GM19324 (cell line): ENCODE results near the gene HOXB9.

Experiments used
- ATAC-seq: cut with Tn5 transposase; IDR thresholded peaks from one replicate; pipeline ENCODE4 v1.9.1; 2021; ENCODE audit warnings: mild to moderate bottlenecking, moderate library complexity; ENCODE audit not compliant: unreplicated experiment, low FRiP score

HOXB9 gene

DNA sequence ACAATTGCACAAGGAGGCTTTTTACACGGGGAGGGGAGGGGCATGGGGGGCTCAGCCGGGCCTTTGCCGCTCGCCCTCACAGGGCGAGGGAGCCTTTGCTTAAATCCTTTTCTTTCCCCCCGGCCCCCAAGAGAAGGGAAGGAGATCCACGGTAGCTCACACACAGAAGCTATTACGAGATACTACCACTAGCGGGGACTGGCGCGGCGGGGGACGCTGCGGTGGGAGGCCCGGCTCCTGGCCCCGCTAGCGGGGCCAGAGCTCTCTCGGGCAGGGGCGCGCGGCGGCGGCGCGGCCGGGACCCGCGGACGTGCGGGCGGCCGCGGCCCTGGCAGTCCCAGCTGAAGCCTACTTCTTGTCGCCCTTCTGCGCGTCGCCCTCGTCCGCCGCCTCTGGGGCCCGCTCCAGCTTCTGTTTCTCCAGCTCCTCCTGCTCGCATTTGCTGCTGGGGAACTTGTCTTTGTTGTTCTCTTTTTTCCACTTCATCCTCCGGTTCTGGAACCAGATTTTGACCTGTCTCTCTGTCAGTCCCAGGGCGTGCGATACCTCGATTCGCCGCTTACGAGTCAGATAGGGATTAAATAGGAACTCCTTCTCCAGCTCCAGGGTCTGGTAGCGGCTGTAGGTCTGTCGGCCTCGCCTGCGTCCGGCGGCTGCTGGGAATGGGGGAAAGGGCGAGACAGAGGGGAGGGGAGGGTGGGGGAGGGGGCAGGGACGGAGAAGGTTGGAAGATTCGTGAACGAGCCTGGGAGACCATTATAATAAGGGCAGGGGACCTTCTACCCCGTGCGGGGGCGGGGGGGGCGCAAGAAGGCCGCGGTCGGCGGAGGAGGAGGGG is 13.1 kb downstream of the HOXB9 start:
- no peak for ATAC-seq

DNA sequence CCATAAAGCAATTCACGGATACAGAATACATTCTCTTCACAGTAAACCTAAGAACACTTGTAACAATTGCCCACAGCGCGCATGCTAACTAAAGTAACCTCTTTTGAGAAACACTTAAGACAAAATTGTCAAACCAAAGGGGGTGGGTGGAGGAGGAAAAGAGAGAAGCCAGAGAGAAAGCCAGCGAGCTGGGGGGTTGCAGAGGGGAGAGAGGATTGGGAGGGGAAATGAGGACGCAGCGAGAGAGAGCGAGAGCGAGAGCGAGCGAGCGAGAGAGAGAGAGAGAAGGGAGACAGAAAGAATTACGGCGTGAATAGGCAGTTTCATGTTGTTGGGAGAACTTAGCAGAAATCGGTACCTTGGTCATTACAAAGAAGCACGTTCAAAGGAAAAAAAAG is 13.7 kb downstream of the HOXB9 start:
- no peak for ATAC-seq

DNA sequence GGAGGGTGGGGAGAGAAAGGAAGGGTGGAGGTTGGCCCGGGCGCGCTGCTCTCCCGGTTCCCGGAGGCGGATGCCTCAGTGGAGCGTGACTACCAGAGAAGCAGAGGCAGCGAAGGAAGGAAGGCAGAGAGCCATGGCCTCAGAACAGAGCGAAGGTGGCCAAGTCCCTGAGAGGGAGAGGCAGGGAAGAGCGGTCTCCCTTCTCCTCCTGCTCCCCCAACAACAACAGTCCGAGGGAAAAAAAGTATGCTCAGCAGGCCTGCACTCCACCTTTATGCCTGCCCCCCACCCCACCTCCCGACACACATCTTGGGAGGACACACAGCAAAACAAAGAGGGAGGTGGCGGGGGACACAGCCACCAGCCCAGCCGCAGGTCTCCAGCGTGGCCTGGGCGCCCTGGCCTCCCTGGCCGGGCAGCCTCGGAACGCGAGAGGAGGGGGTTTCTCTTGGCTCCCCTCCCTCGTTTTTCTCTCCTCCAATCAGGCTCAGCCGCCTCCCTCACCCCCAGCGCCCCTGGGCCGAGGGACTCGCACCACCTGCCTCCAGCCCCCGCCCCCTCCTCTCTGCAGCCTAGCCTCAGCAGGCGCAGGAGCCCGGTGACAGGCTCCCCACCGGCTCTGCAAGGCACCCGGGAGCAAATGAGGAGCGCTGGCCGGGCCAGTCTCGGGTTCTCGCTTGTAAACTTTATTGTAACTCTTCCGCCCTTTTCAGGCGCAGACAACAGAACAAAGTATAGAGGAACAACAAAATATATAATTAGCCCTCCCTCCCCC is 14.3 kb downstream of the HOXB9 start:
- ATAC-seq = no peak

DNA sequence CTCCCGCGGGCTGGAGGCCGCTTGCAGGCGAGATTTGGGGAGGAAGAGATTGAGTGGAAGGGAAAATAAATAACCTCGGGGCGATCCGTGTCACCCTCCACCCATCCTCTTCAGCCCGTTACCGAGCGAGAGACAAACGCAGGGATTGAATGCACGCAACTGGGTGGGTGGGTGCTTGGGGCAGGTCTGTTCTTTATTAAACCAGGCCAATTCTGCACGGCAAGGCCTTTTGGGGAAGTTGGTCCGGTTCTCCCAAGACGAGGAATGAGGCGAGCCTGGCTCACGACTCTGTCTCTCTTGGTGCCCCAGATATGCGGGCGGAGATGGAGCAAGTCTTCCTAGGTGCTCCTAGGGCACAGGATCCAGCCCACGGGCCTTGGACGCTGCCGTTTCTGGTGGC is 14.9 kb downstream of the HOXB9 start:
- no peak for ATAC-seq

- no peak for ATAC-seq
These were observed 15.6 kb downstream of the HOXB9 start, which contains the start of gene HOXB7 for GRCh38 chr17:48610282-48611211. HOXB7 (minus strand) TSS chr17:48611017; CDS start chr17:48610918, 99 bp downstream.

- ATAC-seq = no peak
These were observed 16.3 kb downstream of the HOXB9 start for GRCh38 chr17:48609759-48610281.

DNA sequence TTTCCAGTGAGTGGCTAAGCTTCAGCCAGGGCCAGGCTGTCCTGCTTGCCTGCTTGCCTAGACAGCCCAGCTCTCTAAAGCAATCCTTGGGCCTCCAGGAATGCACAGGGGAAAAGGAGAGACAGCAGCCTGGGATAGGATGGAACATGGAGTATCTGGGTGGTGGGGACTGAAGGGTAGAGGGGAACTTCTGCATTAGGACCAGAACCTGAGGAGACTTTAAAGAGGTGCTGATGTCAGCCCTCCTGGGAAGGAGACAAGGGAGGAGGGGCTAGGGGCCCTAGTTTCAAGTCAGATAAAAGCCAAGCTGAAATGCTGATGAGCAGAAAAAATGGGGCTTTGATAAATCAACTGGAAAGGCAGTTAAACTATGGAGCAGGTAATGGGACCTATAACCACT is 17.1 kb downstream of the HOXB9 start:
- no peak for ATAC-seq

- no peak for ATAC-seq
These were observed 17.7 kb downstream of the HOXB9 start for GRCh38 chr17:48608494-48608834.

DNA sequence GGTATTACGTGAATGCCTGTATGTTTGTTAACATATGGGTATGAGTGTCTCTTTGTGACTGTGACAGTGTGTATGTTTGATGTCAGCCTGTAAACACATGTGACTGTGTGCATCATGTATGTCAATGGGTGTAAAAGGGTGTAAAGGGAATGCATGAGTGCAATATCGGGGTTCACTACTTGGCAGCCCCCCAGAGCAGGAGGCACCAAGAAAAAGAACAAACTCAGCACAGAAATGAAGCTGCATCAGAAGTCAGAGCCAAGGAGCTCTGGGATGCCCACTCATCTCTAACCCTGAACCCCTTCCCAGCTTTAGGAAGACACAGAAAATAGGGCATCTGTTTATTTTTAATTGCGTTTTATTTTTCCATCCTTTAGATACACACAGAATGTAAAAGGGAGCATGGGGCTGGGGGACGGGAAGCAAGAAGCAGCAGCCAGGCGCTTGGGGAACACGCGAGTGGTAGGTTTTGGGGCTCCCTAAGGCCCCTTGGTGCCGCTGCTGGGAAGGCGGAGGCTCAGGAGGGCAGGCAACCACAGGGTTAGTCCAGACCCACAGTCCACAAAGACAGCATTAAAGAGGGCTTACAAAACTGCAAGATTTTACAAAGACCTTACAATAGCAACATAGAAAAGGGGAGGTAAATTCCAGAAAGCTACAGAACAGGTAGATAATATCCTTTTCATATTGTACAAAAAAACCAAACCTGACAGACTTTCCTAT is 19.1 kb downstream of the HOXB9 start:
- ATAC-seq = no peak

- ATAC-seq = no peak
These were observed 19.9 kb downstream of the HOXB9 start for GRCh38 chr17:48605991-48606891.

DNA sequence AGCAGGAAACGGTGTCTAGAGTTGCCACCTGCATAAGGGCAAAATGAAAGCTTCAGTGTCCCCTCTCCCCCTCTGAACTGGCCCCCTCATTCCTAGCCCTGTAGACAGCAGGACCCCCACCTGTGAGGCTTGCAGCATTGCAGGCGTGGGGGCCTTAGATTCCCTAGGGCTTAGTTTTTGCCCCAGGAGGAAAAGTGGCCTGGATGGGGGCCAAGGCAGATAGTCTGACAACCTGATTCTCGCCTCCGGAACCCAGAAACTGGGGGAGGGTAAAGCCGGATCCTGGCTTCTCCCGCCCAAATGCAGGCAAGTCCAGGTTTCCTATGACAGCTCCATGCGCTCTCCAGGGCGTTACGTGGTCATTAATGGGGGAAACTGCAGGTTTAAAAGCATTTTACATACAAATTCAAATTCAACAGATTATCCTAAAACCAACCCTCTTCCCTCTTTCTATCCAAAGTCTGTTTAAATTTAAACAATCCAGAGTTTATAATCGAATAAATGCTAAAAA is 20.7 kb downstream of the HOXB9 start:
- no peak for ATAC-seq

GRCh38 chr17:48604770-48605329 is 21.3 kb downstream of the HOXB9 start, which contains the start of gene HOXB6:
HOXB6 (minus strand) TSS chr17:48604986; CDS start chr17:48598150, 6,836 bp downstream.
- ATAC-seq = no peak

DNA sequence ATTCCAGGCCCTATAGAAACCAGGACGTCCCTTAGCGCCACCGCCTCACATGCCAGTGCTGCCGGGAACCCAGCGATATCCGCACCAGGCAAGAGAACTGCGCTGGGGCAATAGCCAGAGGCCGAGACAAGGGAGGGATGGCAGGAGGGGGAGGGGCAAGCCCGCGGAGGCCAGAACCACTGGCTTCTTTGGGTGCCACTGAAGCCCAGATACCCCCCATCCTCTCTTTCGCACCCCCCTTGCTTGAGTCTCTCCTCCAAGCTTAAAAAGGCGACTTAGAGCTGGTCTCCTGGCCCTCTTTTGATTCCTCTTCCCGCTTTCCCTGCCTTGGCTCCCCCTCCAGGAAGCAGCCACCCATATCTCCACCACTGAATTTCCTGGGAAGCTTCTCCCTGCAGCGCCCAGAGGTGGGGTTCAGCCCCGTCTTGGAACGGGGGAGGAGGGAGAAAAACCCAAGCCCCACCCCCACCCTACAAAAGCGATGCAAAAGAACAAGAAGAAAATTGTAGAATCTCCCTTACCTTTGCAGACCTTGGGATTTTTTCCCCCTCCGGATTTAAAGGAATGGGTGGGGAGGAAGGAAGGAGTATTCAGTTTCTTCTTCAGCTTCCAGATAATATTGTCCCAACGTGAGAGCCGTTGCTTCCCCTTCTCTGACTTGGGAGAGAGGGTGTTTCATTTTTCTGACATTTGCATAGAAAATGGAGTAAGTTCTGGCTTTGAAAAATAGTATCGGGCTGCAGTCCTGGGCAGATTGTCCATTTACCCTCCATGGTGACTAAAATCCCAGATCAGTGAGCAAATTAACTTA is 22.0 kb downstream of the HOXB9 start:
- ATAC-seq = no peak

- no peak for ATAC-seq
These were observed 24.4 kb downstream of the HOXB9 start for GRCh38 chr17:48601539-48602425.

DNA sequence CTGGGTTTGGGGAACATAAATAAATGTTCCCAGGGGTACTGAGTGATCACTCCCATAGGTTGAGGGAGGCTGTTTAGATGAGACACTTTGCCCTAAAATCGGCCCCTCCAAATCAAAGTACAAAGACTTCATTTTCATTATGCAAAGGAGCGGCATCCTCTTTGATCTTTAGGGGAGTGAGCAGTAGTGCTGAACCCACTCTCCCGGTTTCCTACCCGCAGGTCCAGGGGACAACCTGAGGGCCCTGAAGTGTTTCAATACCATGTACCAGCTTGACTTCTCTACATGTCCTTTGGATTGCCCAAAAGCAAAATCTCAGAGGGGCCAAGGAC is 25.0 kb downstream of the HOXB9 start:
- no peak for ATAC-seq

DNA sequence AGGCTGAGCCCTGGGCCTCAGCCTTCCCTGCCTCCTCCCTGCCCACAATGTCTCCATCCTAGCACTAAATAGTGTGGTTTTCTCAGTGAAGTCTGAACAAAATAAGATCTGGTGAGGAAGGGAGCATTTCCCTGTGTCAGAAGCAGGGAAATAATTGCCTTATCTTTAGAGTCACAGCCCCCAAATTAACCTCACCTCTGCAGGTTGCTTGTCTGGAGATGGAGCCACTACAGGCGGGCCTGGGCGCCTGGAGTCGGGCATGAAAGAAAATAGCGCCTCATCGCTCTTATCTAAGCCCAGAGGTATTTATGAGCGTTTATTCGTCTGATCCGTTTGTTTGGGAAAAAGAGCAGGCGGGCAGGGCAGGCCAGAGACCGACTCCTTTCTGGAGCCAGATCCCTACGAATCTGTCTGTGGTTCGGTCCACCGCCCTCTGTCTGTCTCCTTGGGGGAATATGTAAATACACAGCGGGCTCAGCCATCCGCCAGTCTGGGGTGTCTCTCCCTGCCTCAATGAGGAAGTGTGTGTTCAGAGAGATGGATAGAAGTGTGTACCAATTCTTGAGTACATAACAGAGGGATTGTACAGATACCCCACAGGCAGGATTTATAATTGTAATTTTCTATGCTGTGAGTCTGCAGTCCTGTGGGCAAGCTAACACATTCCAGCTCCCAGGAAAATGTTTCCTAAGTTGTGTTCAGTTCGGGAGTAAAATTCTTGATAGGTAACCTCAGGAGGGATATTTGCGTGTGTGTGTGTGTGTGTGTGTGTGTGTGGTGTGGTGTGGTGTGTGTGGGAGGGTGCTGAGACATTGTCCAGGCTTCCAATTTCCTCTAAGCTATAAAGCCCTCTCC is 25.7 kb downstream of the HOXB9 start:
- no peak for ATAC-seq
